Activated naive CD4-positive, alpha-beta T cell (primary cell): ENCODE results near the gene KRT17.

Source experiments
- DNase-seq, 4 experiments: peaks; one replicate each; lab custom pipeline; 2025; lab: John Stamatoyannopoulos, UW

The KRT17 gene

DNA sequence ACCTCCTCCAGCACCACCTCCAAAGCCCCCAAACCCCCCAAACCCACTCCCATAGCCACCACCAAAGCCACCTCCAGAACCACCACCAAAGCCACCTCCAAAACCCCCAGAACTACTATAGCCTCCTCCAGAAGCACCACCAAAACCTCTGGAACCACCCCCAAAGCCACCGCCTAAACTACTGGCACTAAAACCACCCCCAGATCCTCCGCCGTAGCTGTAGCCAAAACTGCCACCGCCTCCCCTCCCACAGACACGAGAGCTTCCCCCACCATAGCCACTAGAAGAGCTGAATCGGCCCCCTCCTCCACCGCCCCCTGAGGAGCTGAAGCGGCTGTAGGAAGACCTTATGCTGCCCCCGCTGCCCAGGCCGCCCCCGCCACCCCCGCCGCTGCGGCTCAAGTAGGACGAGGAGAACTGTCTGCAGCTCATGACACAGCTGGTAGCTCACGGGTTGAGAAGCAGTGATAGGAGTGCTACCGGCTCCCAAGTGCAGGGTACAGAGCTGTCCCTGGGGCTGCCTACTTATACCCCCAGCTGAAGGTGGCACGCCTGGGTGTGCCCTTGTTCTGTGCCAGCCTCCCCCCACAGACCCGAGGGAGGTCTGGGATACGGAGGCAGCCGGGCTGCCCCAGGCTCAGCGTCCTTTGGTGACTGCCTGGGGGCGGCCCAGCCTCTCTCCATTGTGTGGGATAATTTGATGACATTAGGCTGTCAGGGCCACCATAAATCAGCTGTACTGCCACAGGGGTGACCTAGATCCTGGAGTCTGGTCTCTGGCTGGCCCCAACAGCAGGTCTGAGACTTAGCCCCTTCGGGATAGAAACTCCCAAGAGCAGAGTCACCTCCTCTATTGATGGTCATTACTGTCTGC, 52.6 kb downstream of the KRT17 start, which contains the start of gene KRT9:
KRT9 (minus strand) TSS at position 499 of the 874 bp plus-strand sequence; CDS start at position 432, 67 bp downstream.
- DNase-seq: no peak
